Cardiac fibroblast (primary cell): ENCODE data around the gene CAMTA1.
"Not testable (repeated sequence)": the region's sequence is repeated elsewhere in the genome, so short reads cannot be mapped to it uniquely, and the experiment has no call there.

Source experiments
- DNase-seq, 2 donors: peaks; one replicate each; pipeline versions ENCODE4 v3.0.0 to v3.0.0-alpha.2; 2010; ENCODE audit warnings: low read depth in 2 of 2
- H3K4me3 ChIP-seq, 2 donors: replicated peaks in 1 of 2; 1 replicate in 1 of 2; 2 replicates in 1 of 2; pipeline ENCODE4 v1.5.1; 2011; ENCODE audit warnings: low read depth in 2 of 2, low read length in 2 of 2, mild to moderate bottlenecking in 2 of 2, moderate library complexity in 1 of 2
- CTCF ChIP-seq: IDR thresholded peaks from one replicate; pipeline ENCODE4 v1.5.1; 2011; ENCODE audit warnings: low read depth, mild to moderate bottlenecking, low read length, inconsistent platforms

CAMTA1 gene

GRCh38 chr1:7705048-7705907 is 920.0 kb downstream of the CAMTA1 start:
- H3K4me3 ChIP-seq = no peak overlapping the region
- no peak for DNase-seq
- no peak for TF ChIP-seq CTCF

GRCh38 chr1:7705908-7706216 is 920.6 kb downstream of the CAMTA1 start:
- no peak overlapping the region for H3K4me3 ChIP-seq
- TF ChIP-seq CTCF = no peak

GRCh38 chr1:7707527-7707926 is 922.3 kb downstream of the CAMTA1 start:
- H3K4me3 ChIP-seq = no peak overlapping the region
- no peak for TF ChIP-seq CTCF
- no peak for DNase-seq

More at GRCh38 chr1:7705908-7706216, 920.6 kb downstream of the CAMTA1 start:
- DNase-seq = no peak

- not testable (repeated sequence) for DNase-seq, H3K4me3 ChIP-seq
Observed at GRCh38 chr1:7708065-7708464, 922.8 kb downstream of the CAMTA1 start.

GRCh38 chr1:7710859-7711258 is 925.6 kb downstream of the CAMTA1 start:
- DNase-seq = no peak
- no peak for TF ChIP-seq CTCF
- H3K4me3 ChIP-seq = no peak overlapping the region

- no peak overlapping the region for H3K4me3 ChIP-seq
- no peak for TF ChIP-seq CTCF
- DNase-seq = no peak
Observed at GRCh38 chr1:7712731-7713323, 927.6 kb downstream of the CAMTA1 start.

- no peak for TF ChIP-seq CTCF
- no peak for DNase-seq
- no peak overlapping the region for H3K4me3 ChIP-seq
Observed at GRCh38 chr1:7716506-7716905, 931.3 kb downstream of the CAMTA1 start.
